Testis (tissue), 2 donors: ENCODE data around the gene STIM2.

ENCODE experiments used
- CTCF ChIP-seq, 3 experiments: fragments of 450-650 bp in 2 of 3; fragments of 200-600 bp in 1 of 3; sonication (generic) in 1 of 3; IDR thresholded peaks; one replicate each; pipeline ENCODE4 v1.5.1; 2016 to 2019; ENCODE audit warnings: antibody characterized with exemption in 3 of 3, mild to moderate bottlenecking in 2 of 3, moderate library complexity in 1 of 3
- POLR2A ChIP-seq: fragments of 450-650 bp; IDR thresholded peaks from one replicate; pipeline ENCODE4 v1.6.1; 2017; ENCODE audit warnings: antibody characterized with exemption, mild to moderate bottlenecking, moderate library complexity

DNA sequence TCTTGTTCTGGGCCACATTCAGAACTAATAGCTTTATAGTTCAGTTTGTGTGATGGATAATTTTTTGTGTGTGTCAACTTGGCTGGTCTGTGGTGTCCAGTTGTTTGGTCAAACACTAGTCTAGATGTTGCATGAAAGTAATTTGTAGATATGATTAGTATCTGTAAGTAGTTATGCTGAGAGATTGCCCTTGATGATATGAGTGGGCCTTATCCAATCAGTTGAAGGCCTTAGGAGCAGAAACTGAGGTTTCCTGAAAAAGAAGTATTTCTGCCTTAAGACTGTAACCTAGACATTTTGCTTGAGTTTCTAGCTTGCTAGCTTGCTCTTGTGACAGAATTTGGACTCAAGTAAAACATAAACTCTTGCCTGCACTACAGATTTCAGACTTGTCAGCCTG lies 30.4 kb downstream of the STIM2 start:
- TF ChIP-seq POLR2A (no peak), CTCF (IDR thresholded peaks at IDR 0.05) (no peak)
